IMR-90 (cell line): ENCODE results near the gene XIAP. TPM values are rescaled to one million over a fixed set of nuclear protein-coding genes. Genes with fewer than 3 reads are reported as not detected.

Source experiments
- ATAC-seq: fragments of 200-7000 bp; cut with Tn5 transposase; 2 replicates; pipeline ENCODE4 v1.9.1; 2020; ENCODE audit warnings: low read depth, mild to moderate bottlenecking, moderate library complexity
- BruUV-seq: library from RNA; stranded (reverse); fragments of 400-500 nt; replicated peaks from 2 replicates; lab custom pipeline; 2021; lab: Mats Ljungman, UMichigan
- CTCF ChIA-PET: fragments of 300-600 bp; formaldehyde crosslinking; extraction: SDS; loops from one replicate; lab custom pipeline; 2021; ENCODE audit warnings: antibody characterized with exemption; lab: Yijun Ruan, JAX
- POLR2A ChIA-PET: fragments of 300-600 bp; sonication (Branson Sonifier 250); formaldehyde crosslinking; loops from one replicate; lab custom pipeline; 2022; ENCODE audit warnings: antibody characterized with exemption; ENCODE audit not compliant: unreplicated experiment; lab: Charles Lee
- DNase-seq: peaks from one replicate; pipeline ENCODE4 v3.0.0; 2013
- H2AFZ ChIP-seq: replicated peaks from 2 replicates; pipeline ENCODE3; 2013; ENCODE audit warnings: low read length, mild to moderate bottlenecking; ENCODE audit not compliant: poor library complexity
- H2AK5ac ChIP-seq: 2 replicates; pipeline ENCODE4 v1.6.1; 2013; ENCODE audit warnings: low read depth, low read length, inconsistent platforms
- H2AK9ac ChIP-seq: replicated peaks from 2 replicates; pipeline ENCODE3; 2013; ENCODE audit warnings: mild to moderate bottlenecking, low read depth, low read length, moderate library complexity; ENCODE audit not compliant: poor library complexity
- H2BK120ac ChIP-seq: 2 replicates; pipeline ENCODE4 v1.6.1; 2013; ENCODE audit warnings: low read depth, low read length, inconsistent platforms
- H2BK15ac ChIP-seq: 3 replicates; pipeline ENCODE4 v1.6.1; 2013; ENCODE audit warnings: low read depth, low read length, inconsistent platforms
- H2BK20ac ChIP-seq: 2 replicates; pipeline ENCODE4 v1.6.1; 2013; ENCODE audit warnings: low read depth, mild to moderate bottlenecking, inconsistent platforms, low read length, moderate library complexity
- H2BK5ac ChIP-seq: 2 replicates; pipeline ENCODE4 v1.6.1; 2013; ENCODE audit warnings: mild to moderate bottlenecking, low read depth, low read length, inconsistent platforms; ENCODE audit not compliant: poor library complexity, severe bottlenecking
- H3K14ac ChIP-seq: replicated peaks from 2 replicates; pipeline ENCODE4 v1.6.1; 2013; ENCODE audit warnings: low read depth, low read length, inconsistent platforms
- H3K18ac ChIP-seq: 2 replicates; pipeline ENCODE4 v1.6.1; 2013; ENCODE audit warnings: low read depth, low read length, control low read depth
- H3K23ac ChIP-seq: 2 replicates; pipeline ENCODE4 v1.6.1; 2013; ENCODE audit warnings: low read depth, low read length, inconsistent platforms
- H3K27ac ChIP-seq: 2 replicates; pipeline ENCODE4 v1.5.1; 2013; ENCODE audit warnings: mild to moderate bottlenecking, control low read depth, low read length; ENCODE audit not compliant: insufficient read depth
- H3K27me3 ChIP-seq: 2 replicates; pipeline ENCODE4 v1.6.1; 2013; ENCODE audit warnings: low read length; ENCODE audit not compliant: control insufficient read depth, insufficient read depth
- H3K36me3 ChIP-seq: 2 replicates; pipeline ENCODE4 v1.6.1; 2013; ENCODE audit warnings: low read length, mixed read lengths; ENCODE audit not compliant: control insufficient read depth, insufficient read depth
- H3K4ac ChIP-seq: 2 replicates; pipeline ENCODE4 v1.6.1; 2013; ENCODE audit warnings: low read depth, low read length, inconsistent platforms
- H3K4me1 ChIP-seq: 2 replicates; pipeline ENCODE4 v1.6.1; 2013; ENCODE audit warnings: low read length, mixed read lengths; ENCODE audit not compliant: control insufficient read depth, insufficient read depth
- H3K4me2 ChIP-seq: 2 replicates; pipeline ENCODE4 v1.6.1; 2013; ENCODE audit warnings: low read depth, mild to moderate bottlenecking, control low read depth, low read length, moderate library complexity
- H3K4me3 ChIP-seq: 2 replicates; pipeline ENCODE4 v1.5.1; 2013; ENCODE audit warnings: low read depth, mild to moderate bottlenecking, control low read depth, low read length, moderate library complexity; ENCODE audit not compliant: insufficient read depth
- H3K56ac ChIP-seq: 2 replicates; pipeline ENCODE4 v1.6.1; 2013; ENCODE audit warnings: low read length, inconsistent platforms; ENCODE audit not compliant: insufficient read depth; ENCODE audit errors: extremely low read depth
- H3K79me1 ChIP-seq, 2 experiments: 2 replicates each; pipeline ENCODE4 v1.6.1; 2013; ENCODE audit warnings: low read length in 2 of 2, inconsistent platforms in 1 of 2, low read depth in 1 of 2
- H3K9ac ChIP-seq: 2 replicates; pipeline ENCODE4 v1.6.1; 2013; ENCODE audit warnings: low read depth, low read length, control low read depth
- H3K9me1 ChIP-seq: 2 replicates; pipeline ENCODE4 v1.6.1; 2013; ENCODE audit warnings: low read length, inconsistent platforms; ENCODE audit not compliant: insufficient read depth
- H3K9me3 ChIP-seq: 2 replicates; pipeline ENCODE4 v1.6.1; 2013; ENCODE audit warnings: low read length; ENCODE audit not compliant: control insufficient read depth, insufficient read depth
- H4K20me1 ChIP-seq: 2 replicates; pipeline ENCODE4 v1.6.1; 2013; ENCODE audit warnings: low read length, inconsistent platforms; ENCODE audit not compliant: insufficient read depth
- H4K5ac ChIP-seq: 2 replicates; pipeline ENCODE4 v1.6.1; 2013; ENCODE audit warnings: mild to moderate bottlenecking, low read depth, low read length, control low read depth
- H4K8ac ChIP-seq, 2 experiments: 2 replicates each; pipeline ENCODE4 v1.6.1; 2013; ENCODE audit warnings: low read depth in 2 of 2, low read length in 2 of 2, control low read depth in 1 of 2, inconsistent platforms in 1 of 2
- H4K91ac ChIP-seq: 2 replicates; pipeline ENCODE4 v1.6.1; 2013; ENCODE audit warnings: low read depth, low read length, inconsistent platforms; ENCODE audit not compliant: insufficient read depth
- BHLHE40 ChIP-seq: fragments of 150-350 bp; IDR thresholded peaks from 2 replicates; pipeline ENCODE4 v1.6.1; 2016; ENCODE audit warnings: mild to moderate bottlenecking, low read depth, low read length
- CHD1 ChIP-seq: IDR thresholded peaks from 2 replicates; pipeline ENCODE4 v1.6.1; 2012; ENCODE audit warnings: low read depth, low read length, improper control_type of control experiment
- MAZ ChIP-seq: IDR thresholded peaks from 2 replicates; pipeline ENCODE4 v1.6.1; 2012; ENCODE audit warnings: low read depth, mild to moderate bottlenecking, low read length, improper control_type of control experiment, moderate library complexity, borderline replicate concordance
- RAD21 ChIP-seq: IDR thresholded peaks from 2 replicates; pipeline ENCODE4 v1.6.1; 2012; ENCODE audit warnings: low read length, improper control_type of control experiment
- RCOR1 ChIP-seq: IDR thresholded peaks from 2 replicates; pipeline ENCODE4 v1.6.1; 2012; ENCODE audit warnings: mild to moderate bottlenecking, low read length, improper control_type of control experiment; ENCODE audit not compliant: insufficient replicate concordance
- SMC3 ChIP-seq: fragments of 150-350 bp; IDR thresholded peaks from 2 replicates; pipeline ENCODE4 v1.6.1; 2016; ENCODE audit warnings: low read depth, mild to moderate bottlenecking, antibody characterized with exemption, low read length, moderate library complexity
- USF2 ChIP-seq: fragments of 150-350 bp; IDR thresholded peaks from 2 replicates; pipeline ENCODE4 v1.6.1; 2017; ENCODE audit warnings: mild to moderate bottlenecking, antibody characterized with exemption, low read length, low read depth
- dilution Hi-C: fragments of 300-500 bp; cut with HindIII; formaldehyde crosslinking; loops from one replicate; pipeline ENCODE4 v1.14.3; 2018; ENCODE audit warnings: low sequenced_read_pairs; ENCODE audit not compliant: unreplicated experiment
- in situ Hi-C: fragments of 300-500 bp; cut with MboI; formaldehyde crosslinking; loops from 3 replicates; pipeline ENCODE4 v1.14.3; 2019; ENCODE audit warnings: low sequenced_read_pairs, inconsistent platforms, mixed read lengths
- intact Hi-C: fragments of 100-400 bp; cut with micrococcal nuclease; formaldehyde crosslinking; loops from 2 replicates; pipeline ENCODE4 v1.10.0; 2022
- polyA plus RNA-seq, 3 experiments: library from polyadenylated mRNA; depleted of rRNA; stranded (reverse); fragments of >200 nt; gene quantifications; 2 replicates each; pipeline ENCODE4 v1.2.3, GENCODE V29; 2012; ENCODE audit warnings: low replicate concordance in 1 of 3
- total RNA-seq: library from RNA; depleted of rRNA; stranded (reverse); fragments of >200 nt; gene quantifications from 2 replicates; pipeline ENCODE4 v1.2.3, GENCODE V29; 2012
- TF ChIP-seq, protein P1 (sequence below): conservative IDR thresholded peaks from 2 replicates; pipeline ENCODE4 v1.5.1; 2012; ENCODE audit warnings: mild to moderate bottlenecking, low read depth, low read length, improper control_type of control experiment

The XIAP gene
- total and polyA plus RNA-seq, 2 of the 4 experiments (the other 2 are of a cell fraction): 8.1 to 17.4 TPM

- Histone ChIP-seq H3K18ac (no peak overlapping the region), H3K9me3 (no peaks in the 10 kb centered on the region), H3K4me3 (no peak overlapping the region), H3K36me3 (peaks cover 2% of the 10 kb centered on the region; the same call in 1 of the 2 replicates), H3K79me1 (peaks cover 9 to 13% of the 10 kb centered on the region in 2 experiments; a peak in 2 of 4 replicates), H2BK20ac (no peak overlapping the region), H3K4ac (no peak overlapping the region), H2AFZ (no peak overlapping the region), H3K56ac (no peak overlapping the region), H3K27me3 (no peaks in the 10 kb centered on the region), H4K5ac (no peak overlapping the region), H3K14ac (no peak overlapping the region), H3K4me2 (no peak overlapping the region), H2BK15ac (no peak overlapping the region), H2BK5ac (no peak overlapping the region), H3K23ac (no peak overlapping the region), H2BK120ac (no peak overlapping the region), H4K20me1 (peaks cover 14% of the 10 kb centered on the region; the same call in 1 of the 2 replicates), H3K27ac (no peak overlapping the region), H2AK9ac (no peak overlapping the region), H3K9ac (no peak overlapping the region), H3K4me1 (no peaks in the 10 kb centered on the region), H4K91ac (no peak overlapping the region), H4K8ac (no peak overlapping the region), H3K9me1 (no peaks in the 10 kb centered on the region), H2AK5ac (no peak overlapping the region)
- DNase-seq (no peak), ATAC-seq (no peak)
- TF ChIP-seq CHD1: no peak
- no peak for TF ChIP-seq MAZ
- TF ChIP-seq RCOR1: no peak
- TF ChIP-seq, protein P1, sequence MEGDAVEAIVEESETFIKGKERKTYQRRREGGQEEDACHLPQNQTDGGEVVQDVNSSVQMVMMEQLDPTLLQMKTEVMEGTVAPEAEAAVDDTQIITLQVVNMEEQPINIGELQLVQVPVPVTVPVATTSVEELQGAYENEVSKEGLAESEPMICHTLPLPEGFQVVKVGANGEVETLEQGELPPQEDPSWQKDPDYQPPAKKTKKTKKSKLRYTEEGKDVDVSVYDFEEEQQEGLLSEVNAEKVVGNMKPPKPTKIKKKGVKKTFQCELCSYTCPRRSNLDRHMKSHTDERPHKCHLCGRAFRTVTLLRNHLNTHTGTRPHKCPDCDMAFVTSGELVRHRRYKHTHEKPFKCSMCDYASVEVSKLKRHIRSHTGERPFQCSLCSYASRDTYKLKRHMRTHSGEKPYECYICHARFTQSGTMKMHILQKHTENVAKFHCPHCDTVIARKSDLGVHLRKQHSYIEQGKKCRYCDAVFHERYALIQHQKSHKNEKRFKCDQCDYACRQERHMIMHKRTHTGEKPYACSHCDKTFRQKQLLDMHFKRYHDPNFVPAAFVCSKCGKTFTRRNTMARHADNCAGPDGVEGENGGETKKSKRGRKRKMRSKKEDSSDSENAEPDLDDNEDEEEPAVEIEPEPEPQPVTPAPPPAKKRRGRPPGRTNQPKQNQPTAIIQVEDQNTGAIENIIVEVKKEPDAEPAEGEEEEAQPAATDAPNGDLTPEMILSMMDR: no peak
- TF ChIP-seq RAD21: no peak
- TF ChIP-seq SMC3: no peak
- no peak for TF ChIP-seq USF2
- TF ChIP-seq BHLHE40: no peak
- in situ Hi-C loops (no loop called here), dilution Hi-C loops (no loop called here), intact Hi-C loops (no loop called here)
- BruUV-seq: no TSS peak
- ChIA-PET CTCF (interaction anchor here (0.6 kb wide), 1 partner anchor 132 kb away, joined by 3 read pairs; no protein-coding TSS in a partner anchor), POLR2A (no interaction called here)
Measured at GRCh38 chrX:123881330-123881729, 21.5 kb downstream of the XIAP start.
